NCI-H2107 (cell line): ENCODE results near the gene SPATA31C1.
"Not testable (repeated sequence)": the region's sequence is repeated elsewhere in the genome, so short reads cannot be mapped to it uniquely, and the experiment has no call there.

Experiments
- DNase-seq: peaks from one replicate; lab custom pipeline; 2025; lab: John Stamatoyannopoulos, UW

SPATA31C1 gene

GRCh38 chr9:87886933-87887505, 30.7 kb upstream of the SPATA31C1 start:
- DNase-seq: no peak

DNA sequence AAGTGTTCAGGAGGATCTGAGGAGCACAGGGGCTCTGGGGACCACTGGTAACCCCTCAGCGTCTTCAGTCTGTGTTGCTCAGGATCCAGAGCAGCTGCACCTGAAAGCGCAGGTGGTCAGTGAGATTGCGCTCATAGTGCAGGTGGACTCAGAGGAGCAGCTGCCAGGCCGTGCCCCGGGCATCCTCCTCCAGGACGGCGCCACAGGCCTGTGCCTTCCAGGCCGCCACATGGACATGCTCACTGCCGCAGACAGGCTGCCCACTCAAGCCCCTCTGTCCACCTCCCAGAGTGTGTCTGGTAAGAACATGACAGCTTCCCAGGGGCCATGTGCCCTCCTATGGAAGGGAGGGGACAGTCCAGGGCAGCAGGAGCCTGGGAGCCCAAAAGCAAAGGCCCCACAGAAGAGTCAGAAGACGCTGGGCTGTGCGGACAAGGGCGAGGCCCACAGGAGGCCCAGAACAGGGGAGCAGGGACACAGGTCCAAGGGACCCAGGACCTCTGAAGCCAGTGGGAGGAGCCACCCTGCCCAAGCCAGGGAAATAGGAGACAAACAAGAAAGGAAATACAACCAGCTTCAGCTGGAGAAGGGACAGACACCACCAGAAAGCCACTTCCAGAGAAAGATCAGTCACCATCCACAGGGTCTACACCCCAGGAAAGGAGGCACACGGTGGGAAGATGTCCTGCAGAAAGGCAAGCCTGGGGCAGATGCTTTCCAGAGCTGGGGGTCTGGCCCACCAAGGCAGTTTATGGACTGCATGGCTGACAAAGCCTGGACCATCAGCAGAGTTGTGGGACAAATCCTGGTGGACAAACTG, 29.9 kb upstream of the SPATA31C1 start:
- no peak for DNase-seq

DNA sequence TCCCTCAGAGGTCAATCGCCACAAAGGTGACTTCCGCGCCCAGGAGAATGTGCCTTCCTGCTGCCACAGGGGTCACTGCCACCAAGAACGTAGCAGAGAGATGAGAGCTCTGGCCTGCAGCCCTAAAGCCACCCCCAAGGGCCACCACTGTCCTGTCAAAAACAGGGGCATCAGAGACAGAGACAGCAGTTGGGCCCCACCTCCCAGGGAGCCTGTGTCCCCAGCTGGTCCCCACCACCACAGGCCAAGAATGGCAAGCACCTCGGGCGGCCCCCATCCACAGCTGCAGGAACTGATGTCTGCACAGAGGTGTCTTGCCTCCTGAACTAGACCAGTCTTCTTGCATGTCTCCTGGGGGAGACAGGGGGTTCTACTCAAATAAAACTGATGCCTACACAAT, 29.3 kb upstream of the SPATA31C1 start:
- no peak for DNase-seq

DNA sequence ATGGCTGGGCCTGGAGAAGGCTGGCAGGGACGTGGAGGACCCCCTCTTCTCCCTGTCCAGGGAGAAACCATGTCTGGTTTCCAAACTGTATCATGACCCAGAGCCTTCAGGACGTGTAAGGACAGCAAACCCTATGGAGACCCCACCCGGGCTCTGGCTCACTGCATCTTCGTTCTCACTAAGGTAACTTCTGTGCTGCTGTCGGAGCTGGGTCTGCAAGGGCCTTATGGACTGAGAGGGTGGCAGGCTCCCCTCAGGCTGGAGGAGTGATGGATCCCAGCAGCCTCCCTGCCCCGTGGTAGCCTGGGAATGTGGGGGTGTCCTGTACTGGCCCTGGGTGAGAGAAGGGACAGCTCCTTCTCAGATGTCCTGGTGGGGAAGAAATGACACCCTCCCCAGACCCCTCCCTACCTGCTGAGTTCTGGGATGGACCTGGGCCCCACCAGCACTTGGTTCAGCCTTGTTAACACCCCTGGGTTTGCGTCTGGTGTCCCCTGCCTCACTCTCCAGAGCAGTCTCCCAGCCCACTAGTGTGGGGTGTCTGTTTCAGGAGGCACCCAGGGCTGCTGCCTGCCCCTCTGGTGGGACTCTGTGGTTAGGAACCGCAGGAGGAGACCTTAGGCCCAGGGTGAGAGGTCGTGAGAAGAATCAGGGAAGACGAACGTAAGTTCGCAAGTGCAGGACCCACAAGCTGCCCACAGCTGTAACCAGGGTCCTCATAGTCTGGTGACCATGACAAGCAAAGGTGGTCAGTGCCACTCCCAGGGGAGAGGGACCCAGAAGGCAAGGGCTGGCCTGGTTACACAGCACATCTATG, 28.5 kb upstream of the SPATA31C1 start:
- DNase-seq: no peak

GRCh38 chr9:87889882-87890252, 27.9 kb upstream of the SPATA31C1 start:
- DNase-seq: no peak

GRCh38 chr9:87890837-87891236, 26.9 kb upstream of the SPATA31C1 start:
- no peak for DNase-seq

DNA sequence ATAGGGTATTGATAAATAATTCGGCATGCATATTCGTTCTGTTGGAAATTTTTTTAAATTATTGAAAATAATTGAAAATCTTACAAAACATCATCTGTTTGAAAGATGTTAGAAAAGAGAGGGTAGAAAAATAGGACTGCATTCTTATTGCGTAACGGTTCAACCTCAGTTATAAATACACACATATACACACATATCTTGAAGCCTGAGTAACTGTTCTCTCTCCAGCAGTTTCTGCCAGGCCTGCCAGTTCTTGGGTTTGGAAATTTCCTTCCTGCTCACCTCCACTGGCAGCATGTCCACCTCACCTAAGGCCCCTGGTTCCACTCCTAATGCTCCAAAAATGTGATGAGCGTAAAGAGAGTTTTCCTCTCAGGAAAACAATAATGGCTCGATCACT, 26.0 kb upstream of the SPATA31C1 start:
- no peak for DNase-seq

GRCh38 chr9:87892956-87893355, 24.8 kb upstream of the SPATA31C1 start:
- no peak for DNase-seq

DNA sequence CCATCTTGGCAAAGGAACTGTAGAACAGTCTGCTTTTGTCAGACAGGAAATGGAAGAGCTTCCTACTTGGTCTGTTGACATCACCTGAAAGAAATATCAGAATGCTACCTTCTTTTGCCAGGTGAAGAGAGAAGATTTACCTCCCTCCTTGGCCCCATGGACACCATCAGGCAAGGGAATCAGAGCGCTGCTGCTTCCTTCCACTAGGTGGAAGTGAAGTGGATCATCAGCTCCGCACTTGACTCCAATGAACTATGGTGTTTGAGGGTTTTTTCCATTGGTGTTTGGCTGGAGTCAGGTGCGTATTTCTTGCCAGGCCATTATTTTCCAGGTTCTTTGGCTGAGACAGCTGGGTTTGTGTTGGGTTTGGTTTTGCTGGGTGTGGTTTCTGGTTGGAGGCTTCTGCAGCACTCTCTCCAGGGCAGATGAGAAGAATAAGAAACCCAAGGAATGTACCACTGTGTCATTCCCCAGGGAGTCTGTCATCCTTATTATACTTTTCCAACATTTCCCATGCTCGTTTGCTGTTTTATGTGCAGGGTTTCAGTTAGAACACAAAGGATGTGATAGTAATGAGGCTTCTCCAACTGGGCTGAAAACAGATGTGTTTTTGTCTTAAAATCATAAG, 22.6 kb upstream of the SPATA31C1 start:
- DNase-seq: no peak

DNA sequence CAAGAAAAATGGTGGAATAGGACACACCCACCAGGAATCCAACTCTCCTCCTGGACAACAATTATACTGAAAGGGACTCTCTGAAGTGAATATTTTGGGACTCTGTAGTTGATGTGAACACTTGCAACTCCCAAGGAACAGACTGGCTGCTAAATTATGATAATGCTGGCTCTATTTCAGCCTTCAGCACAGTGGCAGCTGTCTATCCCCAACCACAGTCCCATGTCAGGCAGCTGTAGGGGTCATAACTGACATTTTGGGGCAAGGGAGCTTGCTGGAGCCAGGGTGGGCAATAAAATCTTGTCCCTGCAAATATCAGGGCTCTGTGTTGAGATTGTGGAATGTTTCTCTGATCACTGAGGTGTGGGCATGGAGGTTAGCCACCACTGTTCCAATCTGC, 20.9 kb upstream of the SPATA31C1 start:
- no peak for DNase-seq

DNA sequence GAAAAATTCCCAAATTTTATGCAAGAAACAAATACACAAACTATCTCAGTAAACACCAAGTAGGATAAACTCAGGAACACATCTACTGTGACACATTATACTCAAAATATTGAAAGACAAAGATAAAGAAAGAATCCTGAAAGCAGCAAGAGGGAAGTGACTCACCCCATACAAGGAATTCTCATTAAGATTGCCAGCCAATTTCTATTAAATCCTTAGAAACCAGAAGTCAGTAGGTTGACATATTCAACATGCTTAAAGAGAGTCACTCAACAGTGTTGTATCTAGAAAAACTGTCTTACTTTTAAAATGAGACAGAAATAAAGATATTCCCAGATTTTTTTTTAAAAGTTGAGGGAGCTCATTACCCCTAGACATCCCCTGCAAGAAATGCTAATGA, 19.6 kb upstream of the SPATA31C1 start:
- DNase-seq: no peak

DNA sequence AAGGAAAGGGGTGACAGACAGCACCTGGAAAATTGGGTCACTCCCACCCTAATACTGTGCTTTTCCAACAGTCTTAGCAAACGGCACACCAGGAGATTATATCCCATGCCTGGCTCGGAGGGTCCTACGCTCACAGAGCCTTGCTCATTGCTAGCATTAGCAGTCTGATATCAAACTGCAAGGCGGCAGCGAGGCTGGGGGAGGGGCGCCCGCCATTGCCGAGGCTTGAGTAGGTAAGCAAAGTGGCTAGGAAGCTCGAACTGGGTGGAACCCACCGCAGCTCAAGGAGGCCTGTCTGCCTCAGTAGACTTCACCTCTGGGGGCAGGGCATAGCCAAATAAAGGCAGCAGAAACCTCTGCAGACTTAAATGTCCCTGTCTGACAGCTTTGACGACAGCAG, 15.4 kb upstream of the SPATA31C1 start:
- DNase-seq: not testable (repeated sequence)

DNA sequence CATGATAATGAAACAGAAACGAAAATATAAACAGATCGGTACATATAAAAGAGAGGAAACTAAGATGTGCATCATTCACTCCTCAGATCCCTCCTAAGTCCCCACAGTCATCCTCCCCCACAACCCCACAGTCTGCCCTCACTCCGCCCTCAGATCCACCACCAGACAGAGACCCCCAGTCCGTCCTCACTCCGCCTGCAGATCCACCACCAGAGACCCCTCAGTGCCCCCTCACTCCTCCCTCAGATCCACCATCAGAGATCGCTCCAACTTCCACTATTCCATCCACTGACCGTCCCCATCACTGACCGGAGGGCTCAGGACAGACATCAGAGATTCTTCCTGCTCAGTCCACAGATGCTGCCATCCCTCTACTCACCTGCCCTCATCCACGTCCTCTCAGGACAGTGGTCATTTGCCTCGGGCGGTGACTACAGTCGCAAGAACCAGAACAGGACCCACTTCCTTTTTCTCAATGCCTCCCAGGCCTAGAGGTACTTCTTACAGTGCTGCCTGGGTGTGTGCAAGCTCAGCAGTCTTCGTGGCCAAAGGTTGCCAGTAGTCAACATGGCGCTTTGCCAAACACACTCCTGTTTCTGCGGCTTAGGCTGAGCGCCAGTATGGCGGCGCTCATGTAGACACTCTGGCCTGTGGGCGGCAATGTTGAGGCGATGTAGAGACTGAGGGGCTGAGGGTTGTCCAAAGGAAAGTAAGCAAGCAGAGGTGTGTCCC, 8.3 kb upstream of the SPATA31C1 start:
- no peak for DNase-seq

GRCh38 chr9:87910821-87911220, 6.9 kb upstream of the SPATA31C1 start:
- DNase-seq: no peak

- not testable (repeated sequence) for DNase-seq
Measured at GRCh38 chr9:87919013-87919412, 1.3 kb downstream of the SPATA31C1 start.

- not testable (repeated sequence) for DNase-seq
Measured at GRCh38 chr9:87921561-87921960, 3.8 kb downstream of the SPATA31C1 start.

- DNase-seq: not testable (repeated sequence)
Measured at GRCh38 chr9:87923012-87923411, 5.2 kb downstream of the SPATA31C1 start.

GRCh38 chr9:87924851-87925250, 7.1 kb downstream of the SPATA31C1 start:
- not testable (repeated sequence) for DNase-seq

DNA sequence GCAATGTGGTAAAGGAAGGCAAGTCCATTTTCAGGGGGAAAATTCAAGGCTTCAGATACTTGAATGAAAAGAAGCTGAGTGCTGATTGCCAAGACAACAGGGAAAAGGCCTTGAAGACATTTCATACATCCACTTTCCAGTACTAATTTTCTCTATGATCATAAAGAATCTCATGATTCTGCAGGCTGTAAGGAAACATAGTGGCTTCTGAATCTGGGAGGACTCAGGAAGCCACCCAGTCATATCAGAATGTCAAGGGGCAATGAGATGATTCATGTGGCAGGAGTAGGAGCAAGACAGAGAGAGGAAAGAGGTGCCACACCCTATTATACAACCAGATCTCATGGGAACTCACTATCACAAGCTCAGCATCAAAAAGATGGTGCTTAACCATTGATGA, 11.4 kb downstream of the SPATA31C1 start:
- DNase-seq: not testable (repeated sequence)

GRCh38 chr9:87934444-87934843, 16.7 kb downstream of the SPATA31C1 start:
- DNase-seq: not testable (repeated sequence)

DNA sequence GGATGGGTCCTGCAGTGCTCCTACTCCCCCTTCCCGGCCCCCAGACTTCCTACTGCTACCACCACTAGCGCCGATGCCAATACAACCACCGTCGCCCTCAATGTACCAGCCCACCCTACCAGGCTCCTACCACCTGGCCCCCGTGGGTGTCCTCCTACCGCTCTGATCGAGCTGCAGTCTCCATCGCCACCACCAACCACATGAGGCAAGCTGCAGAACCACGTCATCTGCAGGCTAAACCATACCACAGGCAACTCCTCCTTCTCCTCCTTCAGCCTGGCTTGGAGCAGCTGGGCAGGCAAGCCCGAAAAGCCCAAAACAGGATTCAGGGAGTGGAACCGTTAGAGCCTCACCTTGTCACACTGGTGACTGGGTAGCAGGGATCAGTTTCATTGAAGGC, 19.6 kb downstream of the SPATA31C1 start:
- DNase-seq: not testable (repeated sequence)

GRCh38 chr9:87937918-87938317, 20.2 kb downstream of the SPATA31C1 start:
- DNase-seq: not testable (repeated sequence)
